HG02798 (cell line): ENCODE results near the gene FSIP1.

Experiments
- ATAC-seq: cut with Tn5 transposase; IDR thresholded peaks from one replicate; pipeline ENCODE4 v1.9.1; 2021; ENCODE audit warnings: mild to moderate bottlenecking; ENCODE audit not compliant: unreplicated experiment, poor library complexity

FSIP1 gene

GRCh38 chr15:39770748-39771689 lies 11.6 kb downstream of the FSIP1 start:
- no peak for ATAC-seq

GRCh38 chr15:39767921-39768320 lies 14.7 kb downstream of the FSIP1 start:
- ATAC-seq: no peak

GRCh38 chr15:39761006-39761405 lies 21.6 kb downstream of the FSIP1 start:
- no peak for ATAC-seq

- no peak for ATAC-seq
Observed at GRCh38 chr15:39756806-39757522, 25.7 kb downstream of the FSIP1 start.

- ATAC-seq: no peak
Observed at GRCh38 chr15:39752991-39753390, 29.6 kb downstream of the FSIP1 start.

GRCh38 chr15:39752246-39752645 lies 30.4 kb downstream of the FSIP1 start:
- ATAC-seq: no peak

GRCh38 chr15:39748276-39748675 lies 34.4 kb downstream of the FSIP1 start:
- ATAC-seq: no peak

- no peak for ATAC-seq
Observed at GRCh38 chr15:39747326-39747725, 35.3 kb downstream of the FSIP1 start.

- no peak for ATAC-seq
Observed at GRCh38 chr15:39746714-39747276, 35.8 kb downstream of the FSIP1 start.

GRCh38 chr15:39746176-39746575 lies 36.5 kb downstream of the FSIP1 start:
- no peak for ATAC-seq

- ATAC-seq: no peak
Observed at GRCh38 chr15:39745415-39745814, 37.2 kb downstream of the FSIP1 start.

GRCh38 chr15:39744334-39745103 lies 38.1 kb downstream of the FSIP1 start:
- ATAC-seq: no peak

GRCh38 chr15:39743611-39744010 lies 39.0 kb downstream of the FSIP1 start:
- no peak for ATAC-seq

GRCh38 chr15:39741258-39741657 lies 41.4 kb downstream of the FSIP1 start:
- ATAC-seq: no peak

- ATAC-seq: no peak
Observed at GRCh38 chr15:39738998-39739397, 43.6 kb downstream of the FSIP1 start.

- no peak for ATAC-seq
Observed at GRCh38 chr15:39737196-39737550, 45.5 kb downstream of the FSIP1 start.

- no peak for ATAC-seq
Observed at GRCh38 chr15:39736412-39737195, 46.0 kb downstream of the FSIP1 start.

GRCh38 chr15:39735120-39735717 lies 47.4 kb downstream of the FSIP1 start:
- ATAC-seq: no peak

- no peak for ATAC-seq
Observed at GRCh38 chr15:39731266-39731665, 51.4 kb downstream of the FSIP1 start.
